GM10266 (cell line): ENCODE data around the gene LAIR1.

Experiments used
- DNase-seq: peaks from one replicate; pipeline ENCODE4 v3.0.0; 2012; ENCODE audit errors: extremely low spot score
- TF ChIP-seq, protein P1 (sequence below): IDR thresholded peaks from 2 replicates; pipeline ENCODE4 v1.5.1; 2012; ENCODE audit warnings: mild to moderate bottlenecking, low read depth; ENCODE audit not compliant: control insufficient read depth, insufficient read depth; ENCODE audit errors: missing control alignments

Gene LAIR1

DNA sequence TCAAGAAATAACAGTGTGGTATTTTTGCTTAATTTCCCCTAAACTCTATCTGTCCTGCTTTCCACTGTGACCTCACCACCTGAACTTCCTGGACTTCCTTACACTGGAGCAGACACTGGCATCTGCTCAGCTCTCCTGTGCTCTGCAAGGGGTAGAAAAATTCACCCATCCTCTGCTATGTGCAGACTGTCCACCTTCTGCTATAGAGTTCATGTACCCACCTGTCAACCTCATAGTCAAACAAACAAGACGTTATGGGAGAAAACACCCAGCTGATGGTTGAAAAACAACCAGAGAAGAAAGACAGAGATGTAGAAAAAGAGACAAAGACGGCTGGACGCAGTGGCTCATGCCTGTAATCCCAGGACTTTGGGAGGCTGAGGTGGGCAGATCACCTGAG, 12.2 kb downstream of the LAIR1 start:
- DNase-seq: no peak

DNA sequence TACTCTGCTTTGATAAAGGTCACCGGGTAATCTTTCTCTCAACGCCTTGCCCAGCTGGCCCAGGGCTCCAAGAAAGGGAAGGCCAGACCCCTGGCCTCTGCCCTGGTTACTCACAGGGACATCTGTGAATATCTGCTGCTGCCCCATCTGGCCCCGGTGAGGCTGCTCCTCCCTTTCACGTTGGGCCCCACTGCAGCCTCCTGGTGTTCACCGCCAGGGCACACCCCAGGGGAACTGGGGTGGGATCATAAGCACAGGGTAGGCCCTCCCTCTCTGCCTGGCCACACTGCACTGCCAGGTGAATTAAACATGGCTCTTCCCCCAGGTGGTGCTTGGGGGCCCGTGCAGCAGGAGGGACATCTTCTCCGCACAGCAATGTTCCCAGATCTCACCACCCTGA, 12.7 kb downstream of the LAIR1 start:
- DNase-seq: no peak

More for the DNA sequence above, 12.2 kb downstream of the LAIR1 start:
- TF ChIP-seq, protein P1, sequence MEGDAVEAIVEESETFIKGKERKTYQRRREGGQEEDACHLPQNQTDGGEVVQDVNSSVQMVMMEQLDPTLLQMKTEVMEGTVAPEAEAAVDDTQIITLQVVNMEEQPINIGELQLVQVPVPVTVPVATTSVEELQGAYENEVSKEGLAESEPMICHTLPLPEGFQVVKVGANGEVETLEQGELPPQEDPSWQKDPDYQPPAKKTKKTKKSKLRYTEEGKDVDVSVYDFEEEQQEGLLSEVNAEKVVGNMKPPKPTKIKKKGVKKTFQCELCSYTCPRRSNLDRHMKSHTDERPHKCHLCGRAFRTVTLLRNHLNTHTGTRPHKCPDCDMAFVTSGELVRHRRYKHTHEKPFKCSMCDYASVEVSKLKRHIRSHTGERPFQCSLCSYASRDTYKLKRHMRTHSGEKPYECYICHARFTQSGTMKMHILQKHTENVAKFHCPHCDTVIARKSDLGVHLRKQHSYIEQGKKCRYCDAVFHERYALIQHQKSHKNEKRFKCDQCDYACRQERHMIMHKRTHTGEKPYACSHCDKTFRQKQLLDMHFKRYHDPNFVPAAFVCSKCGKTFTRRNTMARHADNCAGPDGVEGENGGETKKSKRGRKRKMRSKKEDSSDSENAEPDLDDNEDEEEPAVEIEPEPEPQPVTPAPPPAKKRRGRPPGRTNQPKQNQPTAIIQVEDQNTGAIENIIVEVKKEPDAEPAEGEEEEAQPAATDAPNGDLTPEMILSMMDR: no peak

GRCh38 chr19:54351474-54351873, 13.3 kb downstream of the LAIR1 start:
- TF ChIP-seq, protein P1: no peak
- no peak for DNase-seq

More for the DNA sequence above, 12.7 kb downstream of the LAIR1 start:
- TF ChIP-seq, protein P1: no peak

DNA sequence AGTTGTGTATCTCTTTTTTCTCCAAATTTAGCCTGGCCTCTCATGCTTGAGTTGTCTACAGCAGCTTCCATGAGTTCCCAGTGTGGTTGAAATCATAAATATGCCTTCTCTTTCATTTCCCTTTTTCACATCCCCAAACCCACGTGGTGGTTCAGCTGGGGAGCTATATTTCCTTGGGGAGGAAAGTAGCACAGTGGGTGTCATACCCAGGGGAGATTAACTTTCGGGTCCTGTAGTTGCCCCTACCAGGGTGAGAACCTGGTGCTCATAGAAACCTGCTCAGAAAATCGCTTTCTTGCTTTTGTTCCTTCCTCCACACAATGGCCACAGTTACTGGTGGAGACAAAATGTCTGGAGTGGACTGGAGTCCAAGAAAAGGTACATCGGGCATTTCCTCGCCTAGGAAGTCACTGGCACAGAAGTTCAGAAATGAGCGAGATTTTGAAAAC, 18.8 kb downstream of the LAIR1 start:
- no peak for DNase-seq
- TF ChIP-seq, protein P1: no peak

- TF ChIP-seq, protein P1: no peak
- DNase-seq: no peak
These were observed 20.9 kb downstream of the LAIR1 start for GRCh38 chr19:54343868-54344267.

DNA sequence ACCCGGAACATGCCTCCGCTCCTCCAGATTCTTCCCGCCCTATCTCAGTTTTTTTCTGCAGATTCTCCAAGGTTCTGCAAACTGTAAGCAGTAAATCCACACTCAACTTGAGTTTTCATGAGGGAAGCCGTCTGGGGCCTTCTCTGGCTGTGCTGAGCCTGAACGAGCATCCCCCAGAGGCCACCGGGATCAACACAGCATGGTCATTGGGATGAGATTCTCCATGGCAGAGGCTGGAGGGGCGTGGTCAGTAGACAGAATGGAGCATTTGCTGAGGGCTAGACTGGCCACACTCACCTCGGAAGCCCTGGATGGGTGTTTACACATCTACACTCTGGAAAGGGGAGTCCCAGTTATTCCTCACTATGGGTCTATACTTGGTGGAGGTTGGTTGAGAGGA, 23.4 kb downstream of the LAIR1 start:
- no peak for DNase-seq

GRCh38 chr19:54339646-54340358, 24.9 kb downstream of the LAIR1 start:
- TF ChIP-seq, protein P1: no peak
- DNase-seq: no peak

More for the DNA sequence above, 23.4 kb downstream of the LAIR1 start:
- TF ChIP-seq, protein P1: no peak
